Fibroblast of skin of abdomen (primary cell): ENCODE measurements around the gene RAC2.

Experiments used
- DNase-seq: peaks from one replicate; pipeline ENCODE4 v3.0.0-alpha.2; 2013

RAC2 gene

DNA sequence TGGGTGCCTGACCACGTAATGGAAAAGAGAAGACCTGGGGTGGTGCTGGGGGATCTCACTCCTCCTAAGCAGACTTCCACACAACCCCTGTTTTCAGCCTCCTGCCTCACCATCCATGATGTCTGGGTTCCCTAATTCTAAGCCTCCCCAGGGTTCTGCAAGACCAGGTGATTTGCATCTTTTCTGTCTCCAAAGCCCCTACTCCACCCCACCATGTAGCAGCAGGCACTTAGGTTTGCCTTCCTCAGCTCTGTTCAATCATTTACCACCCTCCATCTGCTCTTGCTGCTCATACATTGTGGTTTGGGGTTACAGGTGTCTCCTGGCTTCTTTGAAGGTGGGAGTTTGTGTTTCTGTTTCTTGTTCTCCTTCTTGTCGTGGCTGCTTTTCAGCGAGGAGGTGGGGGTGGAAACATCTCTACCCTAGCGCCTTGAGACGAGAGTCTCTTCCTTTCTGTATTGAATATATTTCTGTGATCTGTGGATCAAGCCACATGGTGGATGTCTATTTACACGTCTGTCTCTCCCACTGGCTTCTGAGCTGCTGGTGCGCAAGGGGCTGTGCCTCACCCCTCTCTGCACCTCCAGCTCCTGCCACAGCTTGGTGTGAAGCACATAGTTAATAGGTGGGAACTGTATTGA lies 25.2 kb downstream of the RAC2 start:
- DNase-seq = no peak

DNA sequence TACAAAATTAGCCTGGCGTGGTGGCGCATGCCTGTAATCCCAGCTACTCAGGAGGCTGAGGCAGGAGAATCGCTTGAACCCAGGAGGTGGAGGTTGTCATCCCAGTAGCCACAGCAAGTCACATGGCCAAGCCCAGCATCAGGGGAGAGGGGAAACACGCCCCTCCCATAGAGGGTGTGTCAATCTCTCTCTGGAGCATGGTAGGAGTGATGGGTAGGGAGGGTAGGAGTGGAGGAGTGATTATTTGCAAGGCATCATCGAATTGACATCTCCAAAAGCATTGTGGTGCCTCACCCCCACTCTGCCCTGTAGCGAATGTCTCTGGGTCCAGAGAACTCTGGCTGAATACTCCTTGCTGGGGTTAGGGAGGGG lies 25.7 kb downstream of the RAC2 start:
- no peak for DNase-seq

- no peak for DNase-seq
Measured at GRCh38 chr22:37215890-37216289, 28.2 kb downstream of the RAC2 start.

- DNase-seq = no peak
Measured at GRCh38 chr22:37214731-37215030, 29.4 kb downstream of the RAC2 start.

- no peak for DNase-seq
Measured at GRCh38 chr22:37213941-37214730, 29.9 kb downstream of the RAC2 start.

DNA sequence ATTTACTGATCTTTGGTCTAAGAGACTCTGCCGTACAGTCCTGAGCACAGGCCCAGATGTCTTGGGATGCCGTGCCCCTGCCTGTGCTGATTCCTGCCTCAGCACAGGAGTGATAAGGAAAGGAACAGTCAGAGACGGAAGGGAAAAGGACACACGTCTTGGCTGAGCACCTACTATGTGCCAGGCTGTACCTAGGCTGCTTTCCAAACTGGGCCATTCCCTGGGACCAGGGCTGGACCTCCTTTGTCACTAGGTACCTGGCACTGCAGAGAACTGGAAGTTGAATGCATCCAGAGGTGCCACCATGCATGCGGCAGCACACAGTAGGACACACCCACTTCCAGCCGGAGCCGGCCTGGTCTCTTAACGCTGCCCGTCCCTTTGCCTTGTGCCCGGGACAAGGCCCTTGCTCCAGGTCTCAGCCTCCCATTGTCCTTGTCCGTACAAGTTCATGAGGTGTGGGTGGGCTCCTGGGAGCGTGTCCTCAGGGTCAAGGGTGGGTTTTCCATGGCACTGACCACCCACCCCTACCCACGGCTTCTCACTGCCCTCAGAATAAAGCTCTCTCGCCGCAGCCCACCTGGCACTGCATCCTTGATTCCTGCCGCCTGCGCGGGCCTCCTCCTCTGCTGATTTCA lies 30.7 kb downstream of the RAC2 start:
- DNase-seq = no peak

GRCh38 chr22:37212174-37212906 lies 31.7 kb downstream of the RAC2 start, which contains the start of gene SSTR3:
Gene SSTR3 (minus strand): TSS chr22:37212477. CDS start chr22:37207803, 4,674 bp downstream.
- DNase-seq = no peak

- no peak for DNase-seq
Measured at GRCh38 chr22:37211866-37212173, 32.2 kb downstream of the RAC2 start.

DNA sequence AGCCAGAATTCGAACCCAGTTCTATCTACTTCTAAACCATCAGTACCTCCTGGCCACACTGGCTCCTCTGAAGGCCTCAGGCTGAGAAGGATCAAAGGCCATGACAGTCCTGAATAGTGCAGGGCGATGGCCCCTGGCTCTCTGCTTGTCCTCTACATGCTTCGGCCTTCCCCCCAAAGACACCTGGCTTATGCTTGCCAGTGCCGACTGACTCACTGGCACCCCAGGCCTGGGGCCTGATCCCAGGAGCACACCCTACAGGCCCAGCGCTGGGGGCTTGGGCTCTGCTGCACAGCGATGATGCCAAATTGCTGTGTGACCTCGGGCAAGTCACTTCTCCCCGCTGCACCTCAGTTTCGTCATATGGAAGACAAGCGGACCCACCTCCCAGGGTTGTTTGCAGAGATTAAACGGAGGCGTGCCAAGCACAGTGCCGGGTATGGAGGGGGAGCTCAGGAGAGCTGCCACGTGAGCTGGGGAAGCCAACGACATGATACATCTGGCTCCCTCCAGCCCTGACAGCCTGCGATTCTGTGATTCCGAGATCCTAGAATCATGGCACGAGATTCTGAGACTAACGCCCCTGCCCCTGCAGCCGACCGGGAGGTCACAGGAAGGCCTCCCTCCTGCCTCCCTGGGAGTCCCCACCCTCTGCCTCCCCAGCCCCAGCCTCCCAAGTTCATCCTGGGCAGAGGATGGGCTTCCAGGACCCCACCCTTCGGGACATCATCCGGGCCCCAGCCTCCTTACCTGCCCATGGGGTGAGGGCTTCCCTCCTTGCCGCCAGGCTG lies 32.8 kb downstream of the RAC2 start:
- no peak for DNase-seq

GRCh38 chr22:37210041-37210803 lies 33.8 kb downstream of the RAC2 start:
- no peak for DNase-seq

DNA sequence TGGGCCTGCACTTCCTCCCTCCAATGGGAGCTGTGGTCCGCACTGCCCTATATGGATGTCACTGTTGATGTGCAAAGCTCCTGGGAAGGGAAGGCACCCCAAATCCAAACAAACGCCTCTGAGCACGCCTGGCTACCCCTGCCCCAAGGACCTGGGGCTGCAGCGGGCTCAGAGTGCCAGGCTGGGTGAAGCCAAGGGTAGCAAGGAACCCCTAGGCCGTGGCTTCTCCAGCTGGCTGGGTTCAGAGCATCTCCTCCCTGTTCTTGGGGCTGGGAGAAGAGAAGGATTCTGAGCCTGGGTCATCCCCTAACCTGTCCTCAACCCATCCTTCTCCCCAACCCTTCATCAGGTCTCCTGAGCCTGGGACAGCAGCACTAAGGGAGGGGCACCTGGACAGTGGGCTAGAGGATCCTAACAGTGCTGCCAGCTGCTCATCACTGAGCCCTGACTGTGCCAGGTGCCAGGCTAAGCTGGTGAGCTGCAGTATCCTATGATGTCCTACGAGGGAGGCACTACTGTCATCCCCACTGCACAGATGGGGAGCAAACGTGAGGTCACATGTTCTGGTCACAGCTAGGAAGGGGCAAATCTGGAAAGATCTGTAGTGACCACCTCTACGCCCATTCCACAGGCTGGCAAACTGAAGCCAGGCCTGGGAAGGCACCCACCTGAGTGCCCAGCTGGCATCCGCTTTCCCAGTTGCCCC lies 34.8 kb downstream of the RAC2 start:
- DNase-seq = no peak

DNA sequence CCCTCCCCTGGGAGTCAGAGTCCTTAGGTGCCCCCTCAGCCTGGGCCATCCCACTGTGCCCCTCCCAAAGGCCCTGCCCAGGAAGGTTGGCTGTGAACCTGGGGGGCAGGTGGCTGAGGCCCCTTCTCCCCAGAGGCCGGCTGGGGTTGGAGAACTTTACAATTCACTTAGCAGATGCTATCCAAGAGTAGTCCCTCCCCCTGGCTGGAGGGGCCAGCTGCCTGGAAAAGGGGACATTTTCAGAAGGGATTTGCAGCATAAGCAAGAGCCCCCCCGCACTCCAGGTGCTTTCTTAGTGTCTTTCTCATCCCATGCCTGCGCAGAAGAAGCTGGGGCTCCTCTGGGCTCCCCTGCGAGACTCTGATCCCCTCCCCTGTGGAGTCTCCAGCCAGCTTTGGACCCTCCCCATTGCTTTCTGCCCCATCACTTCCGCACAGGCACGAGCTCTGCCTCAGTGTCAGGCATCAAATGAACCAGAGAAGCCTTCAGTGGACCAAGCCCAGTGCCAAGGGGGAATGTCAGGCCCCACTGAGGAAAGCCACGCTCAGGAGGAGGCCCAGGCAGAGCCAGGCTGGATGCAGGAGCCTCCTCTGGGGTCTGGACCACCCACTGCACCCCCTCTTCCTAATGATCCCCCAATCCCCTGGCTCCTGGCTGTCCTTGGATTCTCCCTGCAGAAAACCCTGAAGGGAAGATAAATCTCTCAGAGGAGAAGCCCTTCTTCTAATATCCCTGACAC lies 35.5 kb downstream of the RAC2 start:
- no peak for DNase-seq

- no peak for DNase-seq
Measured at GRCh38 chr22:37207981-37208380, 36.1 kb downstream of the RAC2 start.

GRCh38 chr22:37206841-37207821 lies 36.9 kb downstream of the RAC2 start:
- DNase-seq = no peak

- DNase-seq = no peak
Measured at GRCh38 chr22:37206118-37206840, 37.8 kb downstream of the RAC2 start.

DNA sequence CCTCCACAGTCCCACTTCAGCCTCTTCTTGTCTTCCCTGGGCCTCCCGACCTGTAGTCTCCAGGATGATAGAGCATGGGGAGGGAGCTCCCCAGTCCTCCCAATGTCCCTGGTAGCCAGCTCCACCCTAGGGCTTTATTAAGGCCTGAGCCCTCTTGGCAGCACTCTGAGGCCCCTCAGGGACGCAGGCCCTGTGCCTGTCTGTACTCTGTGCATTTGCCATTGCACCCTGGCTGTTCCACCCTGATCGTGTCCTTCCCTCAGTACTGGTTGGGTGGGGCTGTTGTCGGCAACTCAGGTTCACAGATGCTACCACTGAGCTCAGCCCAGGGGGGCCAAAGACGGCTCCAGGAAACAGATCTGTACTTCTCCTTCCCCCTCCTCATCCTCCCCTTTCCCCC lies 39.0 kb downstream of the RAC2 start:
- no peak for DNase-seq

DNA sequence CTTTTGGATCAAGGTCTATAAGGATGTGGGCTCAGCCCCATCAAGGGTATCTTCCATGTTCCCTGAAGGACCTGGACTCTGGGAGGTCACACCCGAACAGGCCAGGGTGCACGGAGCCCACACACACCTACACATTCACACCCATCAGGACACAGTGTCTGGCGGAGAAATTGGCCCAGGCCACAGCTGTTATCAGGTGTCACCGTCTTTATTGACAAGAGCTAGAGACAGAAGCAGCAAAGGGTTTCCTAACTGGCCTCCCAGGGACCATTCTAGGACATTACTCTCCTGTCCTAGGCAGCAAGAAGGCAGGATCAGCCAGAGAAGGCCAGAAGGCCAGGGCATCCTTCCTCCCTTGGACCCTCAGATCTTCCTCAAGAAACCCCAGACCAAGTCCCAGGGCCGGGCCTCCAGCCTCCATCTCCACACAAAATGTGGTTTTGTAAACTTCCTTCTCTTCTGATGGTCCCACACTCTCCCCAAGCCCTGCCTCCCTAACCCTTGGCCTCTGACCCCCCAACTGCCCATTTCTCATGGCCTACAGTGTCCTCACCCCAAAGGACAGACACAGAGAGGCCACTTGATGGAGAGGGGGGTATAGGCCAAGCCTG lies 39.9 kb downstream of the RAC2 start:
- no peak for DNase-seq
